KMS-11 (cell line): ENCODE data around the gene PLEKHM2.

Experiments
- H2AFZ ChIP-seq: fragments of 200-600 bp; sonication (generic); 2 replicates; pipeline ENCODE4 v1.6.1; 2016; ENCODE audit warnings: antibody characterized with exemption, mixed run types, low read depth
- H3K27ac ChIP-seq: fragments of 200-600 bp; sonication (generic); 2 replicates; pipeline ENCODE4 v1.6.1; 2016; ENCODE audit warnings: mild to moderate bottlenecking, mixed run types
- H3K27me3 ChIP-seq: fragments of 200-600 bp; sonication (generic); 2 replicates; pipeline ENCODE4 v1.6.1; 2017; ENCODE audit warnings: mild to moderate bottlenecking, low read depth, mixed run types, moderate library complexity; ENCODE audit not compliant: insufficient read depth
- H3K36me3 ChIP-seq: fragments of 200-600 bp; sonication (generic); 2 replicates; pipeline ENCODE4 v1.6.1; 2017; ENCODE audit warnings: mild to moderate bottlenecking, mixed run types; ENCODE audit not compliant: insufficient read depth
- H3K4me1 ChIP-seq: fragments of 200-600 bp; sonication (generic); 2 replicates; pipeline ENCODE4 v1.6.1; 2016; ENCODE audit warnings: mild to moderate bottlenecking, low read depth, mixed run types; ENCODE audit not compliant: poor library complexity, severe bottlenecking
- H3K4me2 ChIP-seq: fragments of 200-600 bp; sonication (generic); 2 replicates; pipeline ENCODE4 v1.7.0; 2016; ENCODE audit warnings: mild to moderate bottlenecking, mixed run types
- H3K4me3 ChIP-seq: fragments of 200-600 bp; sonication (generic); IDR thresholded peaks from 2 replicates; pipeline ENCODE4 v1.6.1; 2017; ENCODE audit warnings: low read depth, low read length, mixed read lengths; ENCODE audit not compliant: insufficient read depth
- H3K79me2 ChIP-seq: fragments of 200-600 bp; sonication (generic); 2 replicates; pipeline ENCODE4 v1.6.1; 2016; ENCODE audit warnings: low read depth, mixed run types; ENCODE audit not compliant: insufficient read depth
- H3K9ac ChIP-seq: fragments of 200-600 bp; sonication (generic); 2 replicates; pipeline ENCODE4 v1.6.1; 2016; ENCODE audit warnings: mild to moderate bottlenecking, mixed run types
- H4K20me1 ChIP-seq: fragments of 200-600 bp; sonication (generic); 2 replicates; pipeline ENCODE4 v1.6.1; 2016; ENCODE audit warnings: mild to moderate bottlenecking, mixed run types; ENCODE audit not compliant: insufficient read depth
- CTCF ChIP-seq: fragments of 200-600 bp; sonication (generic); conservative IDR thresholded peaks from 2 replicates; pipeline ENCODE4 v1.6.1; 2017; ENCODE audit warnings: low read depth, mild to moderate bottlenecking, antibody characterized with exemption, low read length, moderate library complexity, mixed read lengths

The PLEKHM2 gene

GRCh38 chr1:15662477-15662876 lies 21.6 kb upstream of the PLEKHM2 start:
- H3K4me3 ChIP-seq, result no peak overlapping the region
- no peaks in the 10 kb centered on the region for H3K4me1 ChIP-seq
- H3K9ac ChIP-seq, result no peak overlapping the region
- TF ChIP-seq CTCF, result no peak
- peaks cover 15% of the 10 kb centered on the region; the same call in 1 of the 2 replicates for H3K36me3 ChIP-seq
- H3K4me2 ChIP-seq, result no peak overlapping the region
- no peak overlapping the region for H3K27ac ChIP-seq
- no peaks in the 10 kb centered on the region for H3K27me3 ChIP-seq
- H3K79me2 ChIP-seq, result no peaks in the 10 kb centered on the region
- H4K20me1 ChIP-seq, result peaks cover 4% of the 10 kb centered on the region; the same call in 1 of the 2 replicates
- H2AFZ ChIP-seq, result no peak overlapping the region

DNA sequence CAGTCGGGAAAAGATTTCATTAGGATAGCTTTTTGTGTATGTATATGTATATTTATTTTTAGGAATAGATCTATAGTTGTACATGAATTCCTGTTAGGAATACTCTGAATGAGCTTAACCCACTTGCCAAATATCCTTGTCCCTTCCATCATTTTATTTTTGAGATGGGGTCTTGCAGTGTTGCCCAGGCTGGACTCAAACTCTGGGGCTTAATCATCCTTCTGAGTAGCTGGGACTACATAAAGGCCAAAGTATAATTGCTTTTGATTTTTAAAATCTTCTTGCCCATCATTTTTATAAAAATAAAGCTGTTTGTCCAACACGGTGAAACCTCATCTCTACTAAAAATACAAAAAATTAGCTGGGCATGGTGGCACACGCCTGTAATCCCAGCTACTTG lies 20.2 kb upstream of the PLEKHM2 start:
- Histone ChIP-seq H4K20me1 (peaks cover 2% of the 10 kb centered on the region; the same call in 1 of the 2 replicates), H3K9ac (no peak overlapping the region), H3K27ac (no peak overlapping the region), H3K79me2 (no peaks in the 10 kb centered on the region), H3K27me3 (no peaks in the 10 kb centered on the region), H3K4me2 (no peak overlapping the region), H3K4me1 (no peaks in the 10 kb centered on the region), H3K36me3 (peaks cover 11% of the 10 kb centered on the region; the same call in 1 of the 2 replicates), H2AFZ (no peak overlapping the region), H3K4me3 (no peak overlapping the region)
- TF ChIP-seq CTCF, result no peak

DNA sequence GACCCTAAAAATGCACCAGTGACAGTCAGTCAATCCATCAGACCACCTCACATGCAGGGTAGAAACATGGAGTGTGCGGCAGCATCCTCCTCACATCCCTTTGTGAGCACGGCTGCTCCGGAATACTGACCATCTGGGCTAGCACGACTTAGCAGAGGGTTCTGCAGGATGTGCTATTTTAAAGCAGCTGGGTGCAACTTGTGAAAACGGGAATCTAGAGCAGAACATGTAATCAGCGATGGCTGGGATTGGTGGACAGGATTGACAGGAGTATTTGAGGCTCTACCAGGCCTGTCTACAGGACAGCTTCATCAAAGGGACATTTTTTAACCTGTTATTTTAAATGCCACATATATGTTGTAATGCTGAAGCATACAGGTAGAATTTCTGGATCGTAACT lies 16.8 kb upstream of the PLEKHM2 start:
- no peak overlapping the region for H3K4me2 ChIP-seq
- no peaks in the 10 kb centered on the region for H3K4me1 ChIP-seq
- no peaks in the 10 kb centered on the region for H4K20me1 ChIP-seq
- H3K27ac ChIP-seq, result no peak overlapping the region
- no peaks in the 10 kb centered on the region for H3K79me2 ChIP-seq
- no peak overlapping the region for H2AFZ ChIP-seq
- H3K4me3 ChIP-seq, result no peak overlapping the region
- no peak for TF ChIP-seq CTCF
- H3K36me3 ChIP-seq, result no peaks in the 10 kb centered on the region
- H3K9ac ChIP-seq, result no peak overlapping the region
- no peaks in the 10 kb centered on the region for H3K27me3 ChIP-seq

- no peaks in the 10 kb centered on the region for H3K27me3 ChIP-seq
- no peak overlapping the region for H3K4me3 ChIP-seq
- no peaks in the 10 kb centered on the region for H3K79me2 ChIP-seq
- H3K36me3 ChIP-seq, result no peaks in the 10 kb centered on the region
- no peaks in the 10 kb centered on the region for H3K4me1 ChIP-seq
- no peak overlapping the region for H3K27ac ChIP-seq
- H3K9ac ChIP-seq, result no peak overlapping the region
- no peak overlapping the region for H3K4me2 ChIP-seq
- H2AFZ ChIP-seq, result no peak overlapping the region
- no peaks in the 10 kb centered on the region for H4K20me1 ChIP-seq
- TF ChIP-seq CTCF, result no peak
Measured at GRCh38 chr1:15668089-15668754, 15.9 kb upstream of the PLEKHM2 start.
